Measurements from ENCODE around the gene IVNS1ABP. TPM values are rescaled to one million over a fixed set of nuclear protein-coding genes. Genes with fewer than 3 reads are reported as not detected.
A peak's percentile ranks its signal among the peaks of the same experiment; 100 is the strongest.
"Not testable (repeated sequence)": the region's sequence is repeated elsewhere in the genome, so short reads cannot be mapped to it uniquely, and the experiment has no call there.

The IVNS1ABP gene
- total RNA-seq, 1 experiment from 2014 or later, result 70.2 TPM

DNA sequence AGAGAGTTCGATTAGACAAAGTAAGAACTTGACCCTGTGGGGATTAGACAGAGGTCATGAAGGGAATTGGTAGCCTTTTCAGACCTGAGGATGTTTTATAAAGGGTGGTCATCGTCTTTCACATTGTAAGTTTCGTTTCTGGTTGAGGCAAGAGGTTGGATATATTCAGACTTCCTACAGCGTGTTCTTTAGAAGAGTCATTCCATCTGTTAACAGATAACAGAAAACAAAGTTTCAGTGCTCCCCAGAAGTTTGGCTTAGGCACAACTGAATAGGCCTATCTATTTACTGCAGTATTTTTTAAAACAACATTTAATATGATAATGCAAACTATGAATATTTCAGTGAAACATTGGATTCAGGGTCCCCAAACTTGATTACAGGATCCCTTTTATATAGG lies 17.1 kb upstream of the IVNS1ABP start:
- DNase-seq (ENCODE audit: low read depth), result no peak

DNA sequence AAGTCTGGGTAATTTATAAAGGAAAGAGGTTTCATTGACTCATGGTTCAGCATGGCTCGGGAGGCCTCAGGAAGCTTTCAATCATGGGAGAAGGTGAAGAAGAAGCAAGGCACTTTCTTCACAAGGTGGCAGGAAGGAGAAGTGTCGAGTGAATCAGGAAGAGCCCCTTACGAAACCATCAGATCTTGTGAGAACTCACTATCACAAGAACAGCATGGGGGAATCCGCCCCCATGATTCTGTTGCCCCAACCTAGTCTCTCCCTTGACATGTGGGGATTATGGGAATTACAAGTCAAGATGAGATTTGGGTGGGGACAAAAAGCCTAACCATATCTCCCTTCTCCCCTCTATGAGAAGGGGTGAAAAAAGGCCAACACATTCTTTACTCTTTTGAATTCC lies 11.2 kb upstream of the IVNS1ABP start:
- DNase-seq (ENCODE audit: low read depth), result no peak

DNA sequence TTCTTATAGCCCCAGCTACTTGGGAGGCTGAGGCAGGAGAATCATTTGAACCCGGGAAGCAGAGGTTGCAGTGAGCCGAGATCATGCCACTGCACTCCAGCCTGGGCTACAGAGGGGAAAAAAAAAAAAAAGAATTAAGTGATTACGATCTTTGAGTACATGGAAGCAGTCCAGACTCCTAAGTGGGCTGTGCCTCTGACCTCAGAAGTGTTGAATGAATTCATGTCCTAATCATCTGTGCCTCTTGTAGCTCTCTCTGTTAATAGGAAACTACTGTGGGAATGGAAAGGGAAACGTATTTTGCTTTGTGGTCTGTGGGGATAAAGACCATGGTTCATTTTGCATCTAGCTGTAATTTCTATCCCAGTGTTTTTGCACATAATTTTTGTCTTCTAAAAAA lies 8.4 kb upstream of the IVNS1ABP start:
- DNase-seq (ENCODE audit: low read depth), result peak; percentile 29

- DNase-seq (ENCODE audit: low read depth), result no peak
Observed at GRCh38 chr1:185324118-185324517, 7.1 kb upstream of the IVNS1ABP start.

DNA sequence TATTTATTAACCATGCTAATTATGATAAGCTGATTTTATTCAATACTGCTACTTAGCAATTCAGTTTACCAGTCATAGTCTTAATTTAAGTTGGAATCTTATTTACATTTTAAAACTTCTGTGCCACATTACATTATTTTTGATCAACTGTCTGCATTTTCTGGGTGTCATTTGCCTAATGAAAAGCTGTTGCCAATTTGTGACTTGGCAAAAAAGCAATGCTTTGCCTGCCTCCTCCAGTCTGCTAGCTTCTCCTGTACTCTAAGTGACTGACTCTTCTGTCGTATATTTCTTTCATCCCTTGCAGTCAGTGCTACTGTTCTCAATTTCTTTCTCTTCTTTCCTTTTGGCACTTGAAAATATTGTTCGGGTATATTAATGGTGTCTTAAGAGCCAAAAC lies 5.6 kb upstream of the IVNS1ABP start:
- no peak for DNase-seq (ENCODE audit: low read depth)

DNA sequence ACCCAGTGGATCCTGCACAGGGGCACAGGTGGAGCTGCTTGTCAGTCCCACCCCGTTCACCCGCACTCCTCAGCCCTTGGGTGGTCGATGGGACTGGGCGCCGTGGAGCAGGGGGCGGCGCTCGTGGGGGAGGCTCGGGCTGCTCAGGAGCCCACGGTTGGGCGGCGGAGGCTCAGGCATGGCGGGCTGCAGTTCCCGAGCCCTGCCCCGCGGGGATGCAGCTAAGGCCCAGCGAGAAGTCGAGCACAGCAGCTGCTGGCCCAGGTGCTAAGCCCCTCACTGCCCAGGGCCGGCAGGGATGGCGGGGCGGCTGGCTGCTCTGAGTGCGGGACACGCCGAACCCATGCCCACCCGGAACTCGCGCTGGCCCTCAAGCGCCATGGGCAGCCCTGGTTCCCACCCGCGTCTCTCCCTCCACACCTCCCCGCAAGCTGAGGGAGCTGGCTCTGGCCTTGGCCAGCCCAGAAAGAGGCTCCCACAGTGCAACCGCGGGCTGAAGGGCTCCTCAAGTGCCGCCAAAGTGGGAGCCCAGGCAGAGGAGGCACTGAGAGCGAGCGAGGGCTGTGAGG lies 4.7 kb upstream of the IVNS1ABP start:
- not testable (repeated sequence) for DNase-seq (ENCODE audit: low read depth)

- not testable (repeated sequence) for DNase-seq (ENCODE audit: low read depth)
Observed at GRCh38 chr1:185321104-185321503, 4.1 kb upstream of the IVNS1ABP start.

- no peak for DNase-seq (ENCODE audit: low read depth)
Observed at GRCh38 chr1:185319139-185319475, 2.1 kb upstream of the IVNS1ABP start.

DNA sequence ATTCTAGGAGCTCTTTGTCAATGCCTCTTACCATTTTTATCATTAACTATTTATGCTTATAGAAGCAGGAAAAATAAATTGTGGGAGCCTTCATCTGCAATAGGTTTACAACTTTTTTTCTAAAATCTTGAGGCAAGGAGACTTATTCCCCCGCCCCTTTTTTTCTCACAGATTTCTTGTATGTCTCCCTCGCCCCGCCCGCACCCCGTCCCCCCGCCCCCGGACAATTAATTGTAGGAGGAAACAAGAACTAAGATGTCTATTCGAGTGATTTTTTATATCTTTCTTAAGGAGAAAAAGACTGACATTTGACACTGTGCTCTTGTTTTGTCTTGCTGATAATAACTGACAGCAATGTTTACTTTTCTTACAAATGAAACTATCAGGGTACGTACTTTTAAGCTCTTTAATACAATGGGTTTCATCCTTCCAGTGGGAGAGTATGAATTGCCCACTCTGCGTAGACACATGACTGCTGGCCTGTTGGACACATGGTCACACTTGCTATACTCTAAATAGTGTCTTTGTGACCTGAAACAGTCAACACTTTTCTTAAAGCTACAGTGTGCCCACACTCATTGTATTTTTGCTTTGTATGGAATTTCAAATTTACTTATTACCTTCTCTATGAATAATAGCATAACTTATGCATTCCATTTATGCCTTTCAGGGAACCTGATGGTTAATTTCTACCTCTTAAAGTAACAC lies 1.5 kb upstream of the IVNS1ABP start:
- no peak for DNase-seq (ENCODE audit: low read depth)

DNA sequence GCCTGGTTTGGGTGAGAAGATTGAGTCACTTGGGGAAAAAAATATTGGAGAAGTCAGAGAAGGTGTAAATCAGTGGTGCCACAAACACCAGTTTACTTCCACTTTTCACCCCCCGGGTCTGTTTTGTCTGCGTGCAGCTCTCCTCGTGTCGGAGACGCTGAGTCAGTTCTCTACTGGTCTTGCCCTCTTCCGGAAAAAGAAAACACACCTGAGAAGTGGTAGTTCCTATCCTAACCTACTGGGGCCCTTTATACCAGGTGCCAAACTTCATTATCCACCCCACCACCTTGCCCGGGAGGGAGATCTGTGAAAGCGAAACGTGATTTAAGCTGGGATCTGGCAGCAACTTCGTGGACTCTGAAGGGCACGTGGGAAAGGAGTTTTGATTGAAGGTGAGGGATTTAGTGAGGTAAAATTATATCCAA lies 855 bp upstream of the IVNS1ABP start:
- DNase-seq (ENCODE audit: low read depth), result peak; percentile 54

- DNase-seq (ENCODE audit: low read depth), result peak; percentile 94
Observed at GRCh38 chr1:185316163-185317033, 645 bp downstream of the IVNS1ABP start.

- no peak for DNase-seq (ENCODE audit: low read depth)
Observed at GRCh38 chr1:185315445-185316071, 1.5 kb downstream of the IVNS1ABP start.

GRCh38 chr1:185314411-185314810 lies 2.6 kb downstream of the IVNS1ABP start:
- peak; percentile 11 for DNase-seq (ENCODE audit: low read depth)

DNA sequence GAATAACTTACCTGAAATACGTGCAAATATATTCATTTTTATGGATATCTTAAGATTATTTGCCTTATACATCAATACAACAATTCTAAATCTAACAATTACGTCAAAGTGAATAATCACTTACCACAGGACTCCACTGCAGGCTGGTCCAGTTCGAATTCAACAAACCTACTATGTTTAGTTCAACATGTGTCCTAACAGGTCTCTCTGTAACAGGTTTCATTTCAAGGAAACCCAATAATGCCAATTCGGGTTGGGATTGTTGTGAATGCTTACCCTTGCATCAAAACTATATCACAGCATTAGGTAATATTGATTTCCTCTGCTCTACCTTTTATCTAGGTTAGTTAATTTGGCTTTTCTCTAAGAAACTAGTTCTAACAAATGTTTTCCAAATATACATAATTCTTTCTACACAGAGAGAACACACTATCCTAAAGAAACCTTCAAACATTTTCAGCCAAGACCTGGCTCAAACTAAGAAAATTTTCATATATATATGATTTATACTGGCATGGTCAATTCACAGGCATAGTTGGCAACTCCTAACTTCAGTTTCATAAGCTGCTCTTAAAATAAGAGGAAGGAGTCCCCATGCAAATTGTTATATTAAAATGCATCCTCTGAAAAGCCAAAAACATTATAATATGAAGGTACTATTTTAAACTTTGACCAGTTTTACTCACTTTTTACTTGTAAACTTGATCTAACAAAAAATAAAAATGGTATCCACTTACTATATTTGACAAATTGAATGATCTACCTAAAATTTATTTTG lies 4.5 kb downstream of the IVNS1ABP start:
- DNase-seq (ENCODE audit: low read depth), result no peak

DNA sequence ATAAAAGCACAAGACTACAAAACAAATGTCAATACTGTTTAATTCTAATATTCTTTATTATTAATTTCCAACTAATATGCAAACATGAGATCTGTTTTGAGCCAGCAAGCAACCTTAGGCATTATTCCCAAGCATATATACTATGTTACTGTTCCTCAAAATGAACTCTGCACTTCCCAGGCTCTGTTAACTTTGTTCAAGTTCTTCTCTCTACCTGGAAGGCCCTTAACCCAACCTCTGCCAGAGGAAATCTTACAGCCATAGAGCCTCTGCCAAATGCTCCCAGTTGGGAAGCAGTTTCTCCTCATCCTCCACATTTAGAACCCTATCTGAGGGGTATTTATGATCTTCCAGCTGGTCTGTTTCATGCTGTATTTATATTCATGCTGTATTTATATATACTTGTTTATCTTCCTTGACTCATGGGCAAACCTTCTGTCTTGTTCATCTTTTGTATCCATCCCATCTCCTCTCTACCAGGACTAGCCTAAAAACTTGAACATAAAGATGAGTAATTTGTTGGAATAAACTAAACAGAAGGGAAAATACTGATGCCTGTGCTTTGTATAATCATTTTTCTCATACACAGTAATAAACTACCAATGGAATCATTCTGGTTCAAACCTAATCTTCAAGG lies 5.3 kb downstream of the IVNS1ABP start:
- DNase-seq (ENCODE audit: low read depth), result no peak

- DNase-seq (ENCODE audit: low read depth), result no peak
Observed at GRCh38 chr1:185309566-185309965, 7.5 kb downstream of the IVNS1ABP start.

DNA sequence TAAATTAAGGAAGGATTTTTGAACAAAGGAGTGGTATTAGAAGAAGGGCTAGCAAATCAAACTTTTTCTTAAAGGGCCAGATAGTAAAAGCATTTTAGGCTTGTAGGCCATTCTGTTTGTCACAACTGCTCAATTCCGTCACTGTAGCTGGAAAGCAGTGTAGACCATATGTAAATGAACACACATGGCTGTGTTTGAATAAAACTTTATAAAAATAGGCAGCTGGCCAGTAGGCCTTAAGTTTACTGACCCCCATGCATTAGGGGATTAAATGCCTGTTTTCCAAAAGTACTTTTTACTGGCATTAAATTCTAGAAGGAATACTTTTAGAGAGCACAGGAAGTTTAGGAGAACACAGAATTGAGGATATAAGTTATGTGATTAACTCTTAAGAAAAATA lies 8.9 kb downstream of the IVNS1ABP start:
- DNase-seq (ENCODE audit: low read depth), result no peak

GRCh38 chr1:185305419-185305818 lies 11.6 kb downstream of the IVNS1ABP start:
- no peak for DNase-seq (ENCODE audit: low read depth)

DNA sequence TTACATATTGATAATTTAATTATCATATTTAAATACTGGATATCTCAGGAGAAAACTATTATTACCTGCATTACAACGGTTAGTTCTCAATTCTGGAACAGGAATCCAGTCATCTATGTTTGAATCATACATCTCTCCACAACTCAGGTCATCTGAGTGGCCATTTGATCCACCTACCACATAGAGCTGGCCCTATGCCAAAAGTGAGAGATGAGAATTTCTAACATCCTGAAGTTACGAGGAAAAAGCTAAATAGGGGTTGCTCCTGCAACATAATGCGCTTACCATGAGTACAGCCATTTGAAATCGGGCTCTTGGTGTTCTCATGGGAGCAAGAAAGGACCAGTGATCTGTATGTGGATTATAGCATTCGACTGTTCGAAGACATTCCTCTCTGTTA lies 16.9 kb downstream of the IVNS1ABP start:
- peak; percentile 18 for DNase-seq (ENCODE audit: low read depth)

DNA sequence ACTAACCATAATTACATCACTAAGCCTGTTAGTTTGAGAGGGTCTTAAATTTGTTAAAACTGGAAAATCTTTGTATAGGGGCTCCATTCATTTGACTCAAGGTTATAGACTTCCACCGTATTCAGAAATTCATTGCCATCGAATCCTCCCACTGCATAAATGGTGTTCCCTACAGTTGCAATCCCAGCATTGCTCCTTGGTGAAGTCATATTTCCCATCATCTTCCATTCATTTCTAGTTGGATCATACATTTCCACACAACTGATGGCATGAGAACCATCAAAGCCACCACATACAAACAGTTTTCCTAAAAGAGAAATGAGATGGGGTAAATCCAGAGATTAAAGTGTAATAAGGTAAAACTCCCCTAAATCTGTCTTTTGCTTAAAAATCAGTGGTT lies 19.1 kb downstream of the IVNS1ABP start:
- no peak for DNase-seq (ENCODE audit: low read depth)

DNA sequence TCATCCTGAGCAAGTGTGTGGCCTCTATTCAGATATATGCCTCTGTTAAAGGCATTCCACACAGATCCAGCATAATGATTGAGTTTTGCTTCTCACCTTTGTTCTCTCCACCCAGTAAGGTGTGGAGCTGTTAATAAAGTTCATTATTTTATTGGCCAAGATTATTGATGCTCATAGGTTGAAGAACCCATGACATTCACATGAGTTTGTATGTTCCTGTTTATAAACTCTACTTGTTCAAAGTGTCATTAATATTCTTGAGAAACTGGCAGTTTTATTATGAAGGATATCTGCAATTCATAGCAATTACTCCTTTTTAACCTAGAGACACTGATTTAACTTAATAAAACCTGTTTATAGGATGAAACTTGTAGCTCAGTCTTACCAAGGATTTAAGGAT lies 22.0 kb downstream of the IVNS1ABP start:
- DNase-seq (ENCODE audit: low read depth), result no peak

Data from Daoy (cell line).